ENCODE results near the gene ARHGEF33.

DNA sequence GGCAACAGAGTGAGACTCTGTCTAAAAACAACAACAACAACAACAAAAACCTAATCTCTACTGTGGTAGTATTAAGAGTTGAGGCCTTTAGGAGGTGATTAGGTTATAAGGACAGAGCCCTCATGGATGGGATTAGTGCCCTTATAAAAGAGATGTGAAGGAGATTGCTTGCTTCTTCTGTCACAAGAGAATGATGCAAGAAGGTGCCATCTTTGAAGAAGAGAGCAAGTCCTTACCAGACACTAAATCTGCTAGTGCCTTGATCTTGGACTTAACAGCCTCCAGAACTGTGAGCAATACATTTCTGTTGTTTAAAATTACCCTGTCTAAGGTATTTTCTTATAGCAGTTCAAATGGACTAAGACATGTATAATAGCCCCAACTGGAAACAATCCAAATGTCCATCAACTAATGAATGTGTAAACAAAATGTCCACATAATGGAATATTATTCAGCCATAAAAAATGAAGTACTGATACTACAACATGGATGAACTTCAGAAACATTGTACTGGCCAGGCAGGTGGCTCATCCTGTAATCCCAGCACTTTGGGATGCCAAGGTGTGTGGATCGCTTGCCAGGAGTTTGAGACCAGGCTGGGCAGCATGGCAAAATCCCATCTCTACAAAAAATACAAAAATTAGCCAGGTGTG, 1.6 kb upstream of the ARHGEF33 start:
- TF ChIP-seq TCF12 (IDR thresholded peaks at IDR 0.05; ENCODE audit: low read depth) (no peak), EP300 (IDR thresholded peaks at IDR 0.05; ENCODE audit: borderline replicate concordance) (no peak), TAF1 (IDR thresholded peaks at IDR 0.05; ENCODE audit: low read depth) (no peak), YY1 (IDR thresholded peaks at IDR 0.05; ENCODE audit: low read depth) (no peak)

Data from Ishikawa (cell line).